Activated naive CD8-positive, alpha-beta T cell treated with anti-CD3 and anti-CD28 coated beads, Interleukin-2, amount 10 ng/mL, durations not matched to agents 7 days and 5 days (primary cell): ENCODE results near the gene PUS1. TPM values are rescaled to one million over a fixed set of nuclear protein-coding genes. Genes with fewer than 3 reads are reported as not detected.

ENCODE experiments used
- ATAC-seq: fragments of 150-1000 bp; cut with Tn5 transposase; one replicate; pipeline ENCODE4 v1.10.0; 2021; ENCODE audit warnings: low read depth, moderate library complexity
- POLR2A ChIA-PET: fragments of 350-600 bp; sonication (Branson Sonifier 250); formaldehyde crosslinking; loops from one replicate; lab custom pipeline; 2021; ENCODE audit warnings: antibody characterized with exemption; lab: Charles Lee
- DNase-seq: peaks from one replicate; pipeline ENCODE4 v3.0.0; 2021
- H3K27ac Mint-ChIP-seq: one replicate; pipeline ENCODE4 v1.8.0; 2022; ENCODE audit warnings: mild to moderate bottlenecking, mixed read lengths
- H3K27me3 Mint-ChIP-seq: one replicate; pipeline ENCODE4 v1.8.0; 2022; ENCODE audit warnings: mild to moderate bottlenecking, moderate library complexity, mixed read lengths
- H3K36me3 Mint-ChIP-seq: one replicate; pipeline ENCODE4 v1.8.0; 2021; ENCODE audit warnings: mild to moderate bottlenecking, mixed read lengths
- H3K4me1 Mint-ChIP-seq: one replicate; pipeline ENCODE4 v1.8.0; 2021; ENCODE audit warnings: mixed read lengths
- H3K4me3 Mint-ChIP-seq: one replicate; pipeline ENCODE4 v1.8.0; 2022; ENCODE audit warnings: mild to moderate bottlenecking, moderate library complexity, mixed read lengths
- H3K9me3 Mint-ChIP-seq: one replicate; pipeline ENCODE4 v1.8.0; 2021; ENCODE audit warnings: mixed read lengths
- total RNA-seq, 2 experiments: library from RNA; stranded (reverse); gene quantifications; one replicate each; pipeline ENCODE4 v1.2.3, GENCODE V29; 2021

The PUS1 gene
- total RNA-seq, 2 experiments from 2014 or later = 45.3 to 48.6 TPM

GRCh38 chr12:131907379-131908091, 21.5 kb upstream of the PUS1 start:
- Mint-ChIP-seq H3K4me3 (no peak overlapping the region), H3K9me3 (no peaks in the 10 kb centered on the region), H3K36me3 (no peaks in the 10 kb centered on the region), H3K27ac (no peak overlapping the region), H3K27me3 (no peaks in the 10 kb centered on the region), H3K4me1 (peaks cover 5% of the 10 kb centered on the region)
- ATAC-seq = no peak
- no peak for DNase-seq
- POLR2A ChIA-PET = no interaction called here

GRCh38 chr12:131908092-131909080, 20.7 kb upstream of the PUS1 start:
- H3K27me3 Mint-ChIP-seq = no peaks in the 10 kb centered on the region

GRCh38 chr12:131909081-131909751, 19.9 kb upstream of the PUS1 start:
- no peak overlapping the region for H3K27ac Mint-ChIP-seq
- H3K4me3 Mint-ChIP-seq = no peak overlapping the region
- DNase-seq (no peak), ATAC-seq (no peak)
- no peaks in the 10 kb centered on the region for H3K9me3 Mint-ChIP-seq
- H3K36me3 Mint-ChIP-seq = no peaks in the 10 kb centered on the region
- POLR2A ChIA-PET = no interaction called here
- no peaks in the 10 kb centered on the region for H3K27me3 Mint-ChIP-seq
- H3K4me1 Mint-ChIP-seq = peaks cover 5% of the 10 kb centered on the region

More at GRCh38 chr12:131908092-131909080, 20.7 kb upstream of the PUS1 start:
- Mint-ChIP-seq H3K36me3 (no peaks in the 10 kb centered on the region), H3K4me1 (peaks cover 5% of the 10 kb centered on the region), H3K9me3 (no peaks in the 10 kb centered on the region), H3K27ac (no peak overlapping the region), H3K4me3 (no peak overlapping the region)
- POLR2A ChIA-PET = no interaction called here
- ATAC-seq (no peak), DNase-seq (no peak)

GRCh38 chr12:131909752-131910219, 19.3 kb upstream of the PUS1 start:
- POLR2A ChIA-PET = no interaction called here
- Mint-ChIP-seq H3K36me3 (no peaks in the 10 kb centered on the region), H3K27ac (no peak overlapping the region), H3K27me3 (no peaks in the 10 kb centered on the region), H3K9me3 (no peaks in the 10 kb centered on the region), H3K4me1 (peaks cover 4% of the 10 kb centered on the region), H3K4me3 (no peak overlapping the region)
- DNase-seq = no peak
- no peak for ATAC-seq

GRCh38 chr12:131910302-131911027, 18.6 kb upstream of the PUS1 start:
- H3K4me3 Mint-ChIP-seq = no peak overlapping the region
- no peak overlapping the region for H3K27ac Mint-ChIP-seq
- no peaks in the 10 kb centered on the region for H3K36me3 Mint-ChIP-seq
- H3K4me1 Mint-ChIP-seq = peaks cover 3% of the 10 kb centered on the region
- ATAC-seq (no peak), DNase-seq (no peak)
- no peaks in the 10 kb centered on the region for H3K27me3 Mint-ChIP-seq
- POLR2A ChIA-PET = no interaction called here
- no peaks in the 10 kb centered on the region for H3K9me3 Mint-ChIP-seq

GRCh38 chr12:131911028-131911650, 17.9 kb upstream of the PUS1 start:
- ATAC-seq = no peak
- no peak for DNase-seq
- Mint-ChIP-seq H3K4me3 (no peak overlapping the region), H3K27ac (no peak overlapping the region), H3K4me1 (no peaks in the 10 kb centered on the region), H3K9me3 (no peaks in the 10 kb centered on the region), H3K36me3 (no peaks in the 10 kb centered on the region), H3K27me3 (no peaks in the 10 kb centered on the region)
- POLR2A ChIA-PET = no interaction called here

- H3K9me3 Mint-ChIP-seq = no peaks in the 10 kb centered on the region
- H3K27ac Mint-ChIP-seq = no peak overlapping the region
- no peak overlapping the region for H3K4me3 Mint-ChIP-seq
- H3K4me1 Mint-ChIP-seq = no peaks in the 10 kb centered on the region
- no peaks in the 10 kb centered on the region for H3K27me3 Mint-ChIP-seq
- H3K36me3 Mint-ChIP-seq = no peaks in the 10 kb centered on the region
- ATAC-seq = no peak
- POLR2A ChIA-PET = no interaction called here
- DNase-seq = no peak
Measured at GRCh38 chr12:131911851-131912477, 17.1 kb upstream of the PUS1 start.

GRCh38 chr12:131912518-131913274, 16.4 kb upstream of the PUS1 start:
- ATAC-seq (no peak), DNase-seq (no peak)
- no peaks in the 10 kb centered on the region for H3K4me1 Mint-ChIP-seq
- no peaks in the 10 kb centered on the region for H3K9me3 Mint-ChIP-seq
- no peak overlapping the region for H3K4me3 Mint-ChIP-seq
- H3K27ac Mint-ChIP-seq = no peak overlapping the region
- POLR2A ChIA-PET = no interaction called here
- H3K27me3 Mint-ChIP-seq = no peaks in the 10 kb centered on the region
- no peaks in the 10 kb centered on the region for H3K36me3 Mint-ChIP-seq

GRCh38 chr12:131913666-131914065, 15.4 kb upstream of the PUS1 start:
- no peaks in the 10 kb centered on the region for H3K4me1 Mint-ChIP-seq
- no peaks in the 10 kb centered on the region for H3K27me3 Mint-ChIP-seq
- H3K36me3 Mint-ChIP-seq = no peaks in the 10 kb centered on the region
- no peak overlapping the region for H3K4me3 Mint-ChIP-seq
- DNase-seq (no peak), ATAC-seq (no peak)
- no peaks in the 10 kb centered on the region for H3K9me3 Mint-ChIP-seq
- H3K27ac Mint-ChIP-seq = no peak overlapping the region
- POLR2A ChIA-PET = interaction anchor here (0.7 kb wide), 1 partner anchor 67 kb away, joined by 3 read pairs; no protein-coding TSS in a partner anchor

- no peaks in the 10 kb centered on the region for H3K9me3 Mint-ChIP-seq
- no peaks in the 10 kb centered on the region for H3K4me1 Mint-ChIP-seq
- H3K4me3 Mint-ChIP-seq = no peak overlapping the region
- H3K27me3 Mint-ChIP-seq = no peaks in the 10 kb centered on the region
- no peaks in the 10 kb centered on the region for H3K36me3 Mint-ChIP-seq
- no peak overlapping the region for H3K27ac Mint-ChIP-seq
- no peak for ATAC-seq
- no peak for DNase-seq
- POLR2A ChIA-PET = interaction anchor here (0.7 kb wide), 1 partner anchor 67 kb away, joined by 3 read pairs; no protein-coding TSS in a partner anchor
Measured at GRCh38 chr12:131914179-131914702, 14.8 kb upstream of the PUS1 start.

GRCh38 chr12:131915000-131915689, 13.9 kb upstream of the PUS1 start:
- ATAC-seq = no peak
- H3K4me3 Mint-ChIP-seq = no peak overlapping the region
- no peaks in the 10 kb centered on the region for H3K27me3 Mint-ChIP-seq
- DNase-seq = no peak
- H3K27ac Mint-ChIP-seq = no peak overlapping the region
- no peaks in the 10 kb centered on the region for H3K4me1 Mint-ChIP-seq
- POLR2A ChIA-PET = no interaction called here
- no peaks in the 10 kb centered on the region for H3K36me3 Mint-ChIP-seq
- no peaks in the 10 kb centered on the region for H3K9me3 Mint-ChIP-seq
